Measurements from ENCODE around the gene ALDH2.

The ALDH2 gene

GRCh38 chr12:111776836-111777344 lies 10.2 kb downstream of the ALDH2 start:
- no peak overlapping the region for H3K4me3 ChIP-seq (ENCODE audit: control insufficient read depth, low read depth, low read length)
- DNase-seq (ENCODE audit: low read depth), result peak; percentile 51
- no peak for TF ChIP-seq CTCF (conservative IDR thresholded peaks at IDR 0.05; ENCODE audit: control insufficient read depth, insufficient read depth, low read depth, low read length)

GRCh38 chr12:111777345-111778045 lies 10.8 kb downstream of the ALDH2 start:
- DNase-seq (ENCODE audit: low read depth), result no peak
- no peak for TF ChIP-seq CTCF (conservative IDR thresholded peaks at IDR 0.05; ENCODE audit: control insufficient read depth, insufficient read depth, low read depth, low read length)
- no peak overlapping the region for H3K4me3 ChIP-seq (ENCODE audit: control insufficient read depth, low read depth, low read length)

- no peak overlapping the region for H3K4me3 ChIP-seq (ENCODE audit: control insufficient read depth, low read depth, low read length)
- DNase-seq (ENCODE audit: low read depth), result no peak
- TF ChIP-seq CTCF (conservative IDR thresholded peaks at IDR 0.05; ENCODE audit: control insufficient read depth, insufficient read depth, low read depth, low read length), result no peak
These were observed 13.4 kb downstream of the ALDH2 start for GRCh38 chr12:111780166-111780565.

GRCh38 chr12:111780615-111781014 lies 13.9 kb downstream of the ALDH2 start:
- DNase-seq (ENCODE audit: low read depth), result no peak
- no peak overlapping the region for H3K4me3 ChIP-seq (ENCODE audit: control insufficient read depth, low read depth, low read length)
- TF ChIP-seq CTCF (conservative IDR thresholded peaks at IDR 0.05; ENCODE audit: control insufficient read depth, insufficient read depth, low read depth, low read length), result no peak

GRCh38 chr12:111781085-111781658 lies 14.4 kb downstream of the ALDH2 start:
- no peak for DNase-seq (ENCODE audit: low read depth)
- no peak for TF ChIP-seq CTCF (conservative IDR thresholded peaks at IDR 0.05; ENCODE audit: control insufficient read depth, insufficient read depth, low read depth, low read length)
- H3K4me3 ChIP-seq (ENCODE audit: control insufficient read depth, low read depth, low read length), result no peak overlapping the region

GRCh38 chr12:111783046-111783445 lies 16.3 kb downstream of the ALDH2 start:
- TF ChIP-seq CTCF (conservative IDR thresholded peaks at IDR 0.05; ENCODE audit: control insufficient read depth, insufficient read depth, low read depth, low read length), result no peak
- no peak for DNase-seq (ENCODE audit: low read depth)
- H3K4me3 ChIP-seq (ENCODE audit: control insufficient read depth, low read depth, low read length), result no peak overlapping the region
